Forelimb muscle (tissue), 1 donor: Measurements from ENCODE around the gene PPP1R1B. TPM values are rescaled to one million over a fixed set of nuclear protein-coding genes. Genes with fewer than 3 reads are reported as not detected.

ENCODE experiments used
- DNase-seq: peaks from one replicate; pipeline ENCODE4 v3.0.0-alpha.2; 2013; ENCODE audit warnings: low read depth
- polyA plus RNA-seq: library from polyadenylated mRNA; unstranded; fragments of 120-200 nt; gene quantifications from one replicate; pipeline ENCODE4 v1.2.1, GENCODE V29; 2013; ENCODE audit not compliant: insufficient read length

Gene PPP1R1B
- polyA plus RNA-seq, 1 donor, result 1.0 TPM

DNA sequence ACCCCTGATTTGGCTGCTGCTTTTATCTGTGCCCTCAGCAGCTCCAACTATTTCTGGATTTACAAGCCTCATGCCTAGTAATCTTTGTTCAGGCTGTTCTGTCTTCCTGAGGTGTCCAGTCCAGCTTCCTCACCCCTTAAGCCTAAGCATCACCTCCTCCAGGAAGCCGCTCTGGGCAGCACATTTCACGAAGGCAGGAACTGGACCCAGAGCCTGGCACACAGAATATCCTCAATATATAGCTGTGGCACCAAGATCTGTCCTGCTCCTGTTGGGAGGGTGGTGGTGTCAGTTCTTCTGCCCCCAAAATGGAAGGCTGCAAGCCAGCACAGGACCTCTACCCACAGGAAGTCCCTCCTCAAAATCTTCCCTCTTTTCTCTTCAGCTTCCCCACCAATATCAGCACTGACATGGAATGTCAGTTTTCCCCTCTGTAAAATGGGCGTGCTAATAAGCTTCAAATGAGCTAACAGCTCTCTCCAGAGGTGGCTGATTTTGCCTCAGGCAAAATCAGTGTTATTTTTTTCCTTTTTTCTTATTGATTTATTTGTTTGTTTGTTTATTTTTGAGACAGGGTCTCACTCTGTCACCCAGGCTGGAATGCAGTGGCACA, 12.1 kb upstream of the PPP1R1B start:
- no peak for DNase-seq

DNA sequence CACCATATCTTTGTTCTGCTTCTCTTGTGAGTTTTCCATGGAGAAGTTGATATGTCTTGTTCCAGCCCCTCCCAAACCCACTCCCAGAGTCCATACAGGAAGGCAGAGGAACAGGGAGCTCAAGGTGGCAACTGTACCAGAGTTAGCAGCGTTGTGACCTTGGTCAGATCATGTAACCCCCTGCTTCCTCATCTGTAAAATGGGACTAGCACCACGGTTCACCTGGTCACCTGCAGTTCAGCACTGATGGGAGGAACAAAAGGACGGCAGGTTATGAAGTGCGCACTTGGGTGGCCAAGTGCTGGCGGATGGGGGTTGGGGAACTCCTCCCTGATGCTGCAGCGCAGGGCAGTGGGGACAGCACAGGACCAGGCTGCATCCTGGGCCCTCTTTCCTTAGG, 11.3 kb upstream of the PPP1R1B start:
- DNase-seq, result no peak

DNA sequence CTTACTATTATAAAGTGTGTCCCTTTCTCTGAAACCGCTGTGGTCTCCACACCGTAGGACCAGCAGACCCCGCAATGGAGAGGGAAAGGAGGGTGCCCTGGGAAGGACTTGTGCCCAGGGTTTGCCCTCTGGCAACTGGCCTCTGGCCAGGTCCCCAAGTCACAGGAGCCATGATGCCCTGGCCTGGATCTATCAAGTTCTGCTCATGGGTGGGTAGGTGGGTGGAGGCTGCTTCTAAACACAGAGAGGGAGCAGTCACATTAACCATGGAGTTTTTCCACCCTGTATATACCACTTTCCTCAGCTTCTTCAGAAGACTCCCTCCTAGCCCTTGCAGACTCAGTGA, 9.7 kb upstream of the PPP1R1B start:
- no peak for DNase-seq

DNA sequence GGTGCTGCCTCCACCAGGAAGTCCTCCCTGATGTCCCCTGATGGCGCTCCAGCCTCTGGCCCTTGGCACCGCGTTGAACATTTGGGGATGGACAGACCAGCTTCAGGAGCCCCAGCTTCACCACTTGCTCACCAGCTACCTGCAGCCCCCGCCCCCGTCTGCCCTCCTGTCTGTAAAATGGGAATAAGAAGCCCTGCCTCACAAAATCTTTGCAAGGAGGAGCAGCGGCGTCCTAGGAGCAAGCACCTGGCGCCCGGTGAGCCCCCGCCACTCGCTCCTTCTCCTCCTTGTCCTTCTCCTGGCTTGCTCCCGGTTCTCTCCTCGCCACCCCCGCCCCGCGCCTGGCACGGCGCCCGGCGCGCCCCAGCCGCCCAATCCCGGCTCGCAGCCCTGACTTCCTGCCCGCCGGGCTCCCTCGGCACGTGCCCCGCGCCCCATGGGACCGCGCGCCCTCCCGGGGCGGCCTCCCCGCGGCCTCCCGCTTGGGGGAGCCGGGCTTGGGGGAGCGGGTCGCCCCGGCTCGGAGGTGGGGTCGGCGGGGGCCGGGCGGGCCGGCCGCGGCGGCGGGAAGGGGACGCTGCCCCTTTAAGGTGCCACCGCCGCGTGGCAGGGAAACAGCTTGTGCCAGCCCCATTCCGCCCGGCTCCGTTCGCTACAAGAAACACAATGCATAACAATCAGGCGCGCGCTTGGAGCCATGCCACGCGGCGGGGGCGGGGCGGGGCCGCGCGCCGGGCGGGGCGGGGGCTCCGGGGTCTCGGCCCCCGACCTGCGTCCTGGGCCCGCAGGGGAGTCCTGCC, 9.1 kb upstream of the PPP1R1B start:
- no peak for DNase-seq

- DNase-seq, result no peak
These were observed 8.4 kb upstream of the PPP1R1B start for GRCh38 chr17:39618246-39618913.

- no peak for DNase-seq
These were observed 7.6 kb upstream of the PPP1R1B start for GRCh38 chr17:39618956-39619785.

DNA sequence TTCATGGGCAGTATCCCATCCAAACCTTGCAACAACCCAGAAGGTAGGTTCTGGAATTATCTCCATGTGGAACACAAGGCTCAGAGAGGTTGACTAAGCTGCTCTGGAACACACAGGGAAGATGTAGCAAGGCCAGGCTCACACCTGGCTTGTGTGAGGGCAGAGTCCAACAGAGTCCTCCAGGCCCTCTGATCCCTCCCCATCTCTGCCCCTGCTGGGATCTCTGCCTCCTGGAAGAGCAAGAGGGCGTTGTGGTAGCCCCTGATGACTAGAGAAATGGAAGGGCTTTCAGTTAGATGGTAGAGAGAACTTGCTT, 7.0 kb upstream of the PPP1R1B start:
- no peak for DNase-seq

GRCh38 chr17:39621523-39622379, 5.0 kb upstream of the PPP1R1B start:
- DNase-seq, result peak; percentile 48

GRCh38 chr17:39622380-39623006, 4.3 kb upstream of the PPP1R1B start:
- DNase-seq, result no peak

DNA sequence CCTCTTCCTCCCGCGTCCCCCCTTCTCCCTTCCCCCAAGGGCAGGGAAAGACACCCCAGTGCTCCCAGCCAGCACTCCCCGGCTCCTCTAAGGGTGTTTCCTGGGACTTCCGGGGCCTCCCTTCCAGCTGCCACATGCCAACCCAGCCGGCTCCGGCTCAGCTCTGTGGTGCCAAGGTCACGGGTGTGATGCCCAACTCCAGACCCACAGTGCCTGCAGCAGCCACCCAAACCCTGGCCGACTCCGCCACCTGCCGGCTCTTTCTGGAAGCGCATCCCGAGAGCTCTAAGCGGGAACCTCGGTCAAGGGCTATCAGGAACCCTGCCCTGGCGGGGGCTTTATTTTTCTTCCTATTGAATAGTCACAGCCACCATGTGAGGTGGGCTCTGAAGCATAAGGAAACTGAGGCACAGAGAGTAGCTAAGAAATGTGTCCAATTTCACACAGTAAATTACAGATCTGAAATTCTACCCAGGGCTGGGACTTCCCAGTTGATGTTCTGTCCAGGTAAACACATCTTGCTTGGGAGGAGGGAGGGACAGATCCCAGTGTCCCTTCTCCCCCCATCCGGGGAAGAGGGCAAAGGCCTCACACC, 3.3 kb upstream of the PPP1R1B start:
- no peak for DNase-seq

DNA sequence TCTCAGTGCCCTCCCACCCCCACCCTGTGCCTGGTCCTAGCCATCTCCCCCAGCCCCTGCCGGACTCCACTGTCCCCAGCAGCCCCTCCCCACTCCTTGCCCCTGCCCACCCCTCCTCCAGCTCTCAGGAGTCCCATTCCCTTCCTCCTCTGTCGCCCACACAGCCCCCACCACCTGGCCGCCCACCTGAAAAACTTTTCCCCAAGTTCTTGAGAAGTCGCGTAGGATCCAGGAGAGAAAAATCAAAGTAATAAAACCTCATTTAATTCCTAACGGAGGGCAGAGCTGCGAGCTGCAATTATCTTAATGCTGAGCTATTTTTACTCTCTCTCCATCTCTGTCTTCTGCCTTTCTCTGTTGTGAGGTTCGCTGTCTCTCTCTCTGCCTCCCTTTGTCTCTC, 2.4 kb upstream of the PPP1R1B start:
- no peak for DNase-seq

DNA sequence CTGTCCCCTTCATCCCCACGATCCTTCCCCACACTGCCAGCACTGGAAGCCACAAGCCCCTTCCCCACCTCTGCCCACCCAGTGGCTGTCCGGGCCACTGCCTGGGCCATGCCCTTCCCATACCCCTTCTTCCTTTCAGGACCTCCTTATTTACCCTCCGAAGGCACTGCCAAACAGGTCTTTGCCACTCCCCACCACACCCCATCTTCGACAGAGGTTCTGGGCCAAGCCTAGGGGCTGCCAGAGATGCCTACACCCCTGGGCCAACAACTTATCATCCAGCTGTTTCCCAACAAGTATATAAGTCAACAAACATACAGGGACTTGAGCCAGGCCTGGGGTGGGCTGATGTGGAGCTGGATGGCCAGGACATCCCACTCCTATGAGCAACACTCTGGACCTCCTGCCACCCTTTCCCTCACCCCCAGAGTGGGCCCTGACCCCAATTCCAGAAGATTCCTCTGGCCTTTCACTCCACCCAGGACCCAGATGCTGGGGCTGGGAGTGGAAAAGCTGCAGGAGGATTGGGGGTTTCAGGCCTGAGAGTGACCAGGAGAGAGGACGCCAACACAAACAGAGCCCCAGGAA, 1.5 kb upstream of the PPP1R1B start:
- no peak for DNase-seq

DNA sequence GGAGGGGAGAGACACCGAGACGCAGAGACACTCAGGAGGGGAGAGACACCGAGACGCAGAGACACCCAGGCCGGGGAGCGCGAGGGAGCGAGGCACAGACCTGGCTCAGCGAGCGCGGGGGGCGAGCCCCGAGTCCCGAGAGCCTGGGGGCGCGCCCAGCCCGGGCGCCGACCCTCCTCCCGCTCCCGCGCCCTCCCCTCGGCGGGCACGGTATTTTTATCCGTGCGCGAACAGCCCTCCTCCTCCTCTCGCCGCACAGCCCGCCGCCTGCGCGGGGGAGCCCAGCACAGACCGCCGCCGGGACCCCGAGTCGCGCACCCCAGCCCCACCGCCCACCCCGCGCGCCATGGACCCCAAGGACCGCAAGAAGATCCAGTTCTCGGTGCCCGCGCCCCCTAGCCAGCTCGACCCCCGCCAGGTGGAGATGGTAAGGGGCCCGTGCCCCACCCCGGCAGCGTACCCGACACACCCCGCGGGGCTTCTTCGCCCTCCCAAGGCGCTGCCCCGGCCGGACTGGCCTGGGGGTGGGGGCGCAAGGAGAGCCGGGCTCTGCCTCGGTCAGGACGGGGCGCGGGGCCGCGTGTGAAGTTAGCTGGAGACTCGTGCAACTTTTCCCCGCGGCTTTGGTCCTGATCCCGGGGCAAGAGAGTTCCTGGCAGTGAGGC, 427 bp downstream of the PPP1R1B start:
- no peak for DNase-seq

GRCh38 chr17:39627712-39628516, 1.2 kb downstream of the PPP1R1B start:
- no peak for DNase-seq

- DNase-seq, result no peak
These were observed 2.1 kb downstream of the PPP1R1B start for GRCh38 chr17:39628655-39629493.

DNA sequence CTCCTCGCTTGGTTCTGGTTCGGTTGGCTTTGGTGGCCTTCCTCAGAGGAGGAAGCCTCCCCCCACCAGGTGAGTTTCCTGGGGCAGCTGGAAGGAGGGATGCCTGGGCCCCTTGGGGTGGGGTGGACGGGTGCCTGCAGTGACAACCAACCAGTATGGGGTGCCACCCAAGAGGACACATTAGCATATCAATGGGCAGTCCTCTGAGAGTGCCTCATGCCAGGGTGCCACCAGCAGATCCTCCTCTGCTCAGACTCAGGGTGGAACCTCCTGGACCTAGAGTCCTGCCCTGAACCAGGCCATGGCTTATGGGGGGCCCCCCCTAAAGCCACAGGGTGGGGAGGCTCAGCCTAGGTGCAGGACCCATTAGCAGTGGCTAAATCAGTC, 2.7 kb downstream of the PPP1R1B start:
- no peak for DNase-seq

GRCh38 chr17:39629898-39630297, 3.1 kb downstream of the PPP1R1B start:
- no peak for DNase-seq

DNA sequence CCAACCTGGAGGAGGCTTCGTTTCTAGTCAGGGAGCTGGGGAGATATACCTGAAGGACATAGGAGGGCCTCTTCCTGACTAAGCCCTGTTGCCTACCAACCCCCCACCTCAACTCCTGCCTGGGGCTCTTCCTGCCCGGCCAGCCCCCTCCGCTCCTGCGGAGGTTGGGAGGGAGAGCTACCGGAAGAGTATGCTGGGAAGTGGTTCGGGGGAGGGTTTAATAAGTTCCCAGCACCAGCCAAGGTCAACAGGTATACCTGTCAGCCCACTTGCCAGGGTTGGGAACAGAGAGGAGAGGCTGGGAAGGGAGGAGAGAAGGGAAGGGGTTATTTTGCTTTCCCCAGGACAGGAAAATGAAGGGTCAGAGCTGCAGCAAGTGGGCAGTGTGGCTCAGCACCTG, 4.7 kb downstream of the PPP1R1B start:
- no peak for DNase-seq
